ENCODE measurements around the gene TPP2. TPM values are rescaled to one million over a fixed set of nuclear protein-coding genes. Genes with fewer than 3 reads are reported as not detected.

Gene TPP2
- total RNA-seq, 2 donors from 2014 or later = 62.4 to 62.7 TPM

DNA sequence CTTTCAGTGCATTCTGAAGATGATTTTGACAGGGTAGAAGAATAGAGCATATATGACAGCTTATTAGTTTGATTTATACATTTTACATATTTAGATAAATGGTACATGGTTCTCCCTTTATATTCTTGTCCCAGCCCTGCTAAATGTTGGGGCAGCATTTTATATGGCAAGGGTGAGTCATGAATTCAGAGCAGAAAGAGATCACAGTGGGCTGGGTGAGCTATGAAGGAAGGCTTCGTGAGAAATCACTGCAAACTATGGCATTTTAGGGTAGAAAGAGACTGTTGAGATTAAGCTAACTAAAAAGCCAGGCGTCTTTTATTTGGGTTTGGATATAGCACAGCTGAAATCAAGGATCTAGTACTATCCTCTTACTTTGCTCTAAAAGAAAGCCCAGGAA is 122.0 kb downstream of the TPP2 start:
- Mint-ChIP-seq H3K36me3 (no peaks in the 10 kb centered on the region), H3K27ac (no peak overlapping the region), H3K9me3 (no peaks in the 10 kb centered on the region)
- ATAC-seq = no peak
- no peak for DNase-seq (ENCODE audit: low spot score in 2 of 2)

DNA sequence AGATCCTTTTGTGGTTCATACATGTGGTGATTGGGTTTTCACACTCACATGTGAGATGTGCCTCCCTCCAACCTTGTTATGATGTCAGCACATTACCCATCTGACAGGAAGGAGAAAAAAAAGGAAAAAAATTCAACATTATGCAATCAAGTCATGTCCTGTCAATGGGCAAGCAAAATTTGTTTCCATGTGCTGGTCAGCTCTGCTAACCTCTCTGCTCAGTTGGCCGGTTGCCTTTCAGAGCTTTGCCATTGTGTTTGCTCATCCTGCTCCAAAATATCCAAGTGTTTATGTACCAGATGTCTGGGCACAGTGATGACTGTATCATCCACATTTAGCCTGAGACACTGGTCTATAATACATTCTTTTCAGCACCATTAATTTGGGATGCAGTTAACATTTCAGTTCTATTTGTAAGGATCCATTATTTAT is 125.0 kb downstream of the TPP2 start:
- ATAC-seq (no peak), DNase-seq (ENCODE audit: low spot score in 2 of 2) (no peak)
- peaks cover 0 to 5% of the 10 kb centered on the region in 2 donors for H3K36me3 Mint-ChIP-seq
- H3K9me3 Mint-ChIP-seq = no peaks in the 10 kb centered on the region
- no peak overlapping the region for H3K27ac Mint-ChIP-seq

DNA sequence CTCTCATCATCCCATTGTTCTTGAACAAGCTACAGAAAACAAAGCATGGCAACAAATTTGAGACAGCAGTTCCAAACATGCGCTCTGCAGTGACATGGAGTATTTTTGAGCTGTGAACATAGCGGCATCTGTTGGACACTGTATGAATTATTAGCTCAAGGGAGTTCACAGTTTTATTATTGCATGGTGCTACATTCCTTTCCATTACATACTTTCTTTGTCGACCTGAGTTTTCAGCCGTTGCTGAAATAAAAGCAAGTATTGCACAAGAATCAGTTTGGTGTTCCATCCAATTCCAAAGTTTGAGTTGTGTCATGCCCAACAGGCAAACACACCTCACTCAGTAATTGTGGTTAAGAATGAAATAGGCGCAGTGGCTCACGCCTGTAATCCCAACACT is 128.1 kb downstream of the TPP2 start:
- no peak for DNase-seq (ENCODE audit: low spot score in 2 of 2)
- Mint-ChIP-seq H3K36me3 (peaks cover 0 to 5% of the 10 kb centered on the region in 2 donors), H3K9me3 (no peaks in the 10 kb centered on the region), H3K27ac (no peak overlapping the region)
- peak in 1 of 2 donors; percentile 44 for ATAC-seq

DNA sequence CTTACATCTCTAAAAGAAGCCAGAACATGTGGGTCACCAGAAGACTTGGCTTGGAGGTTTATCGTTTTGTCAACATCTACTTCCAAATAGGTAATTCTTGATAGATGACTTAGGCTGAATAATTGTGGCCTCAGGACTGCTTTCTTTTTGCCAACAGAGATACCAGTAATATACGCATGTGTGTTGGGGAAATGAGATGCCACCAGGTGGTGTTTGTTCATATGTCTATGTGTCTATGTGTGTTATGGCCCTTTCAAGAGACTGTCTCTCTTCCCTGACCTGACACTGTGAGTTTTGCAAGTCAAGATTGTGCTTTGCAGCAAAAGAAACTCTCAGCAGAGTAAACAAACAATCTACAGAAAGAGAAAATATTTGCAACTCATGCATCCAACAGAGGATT is 129.6 kb downstream of the TPP2 start:
- DNase-seq (ENCODE audit: low spot score in 2 of 2) (no peak), ATAC-seq (no peak)
- no peaks in the 10 kb centered on the region for H3K9me3 Mint-ChIP-seq
- H3K27ac Mint-ChIP-seq = no peak overlapping the region
- peaks cover 0 to 5% of the 10 kb centered on the region in 2 donors for H3K36me3 Mint-ChIP-seq

Other genes starting within 250 kb of the TPP2 start
- not detected for gene FGF14, start 194.9 kb upstream of the TPP2 start, total RNA-seq
- gene METTL21C, start 98.1 kb downstream of the TPP2 start, total RNA-seq = not detected
- gene TEX30, start 176.8 kb downstream of the TPP2 start, total RNA-seq = 10 to 100 TPM; 17.4 to 23.4 TPM
- gene POGLUT2, start 202.0 kb downstream of the TPP2 start, total RNA-seq = 1 to 10 TPM; 1.8 to 4.3 TPM
- 10 to 100 TPM in 1 of 2 donors, 1 to 10 TPM in 1; 4.6 to 17.9 TPM for gene BIVM, start 202.1 kb downstream of the TPP2 start, total RNA-seq
- gene ERCC5, start 249.0 kb downstream of the TPP2 start, total RNA-seq = 10 to 100 TPM; 69.7 to 84.6 TPM